Ovary (tissue), 9 donors: ENCODE measurements around the gene PTPRN2. TPM values are rescaled to one million over a fixed set of nuclear protein-coding genes. Genes with fewer than 3 reads are reported as not detected.

Experiments used
- DNase-seq, 5 donors: peaks; one replicate each; pipeline ENCODE4 v3.0.0-alpha.2; 2019 to 2020
- H3K27ac ChIP-seq, 2 donors: fragments of 200-600 bp; one replicate each; pipeline versions ENCODE4 v1.5.1 to v1.8.0; 2019 to 2022
- H3K27me3 ChIP-seq: fragments of 200-600 bp; one replicate; pipeline ENCODE4 v1.8.0; 2022
- H3K36me3 ChIP-seq: fragments of 200-600 bp; sonication (generic); one replicate; pipeline ENCODE4 v1.5.1; 2019
- H3K4me1 ChIP-seq: one replicate; pipeline ENCODE4 v1.8.1; 2013; ENCODE audit warnings: mild to moderate bottlenecking, moderate library complexity; ENCODE audit not compliant: insufficient read depth
- H3K4me3 ChIP-seq: fragments of 200-600 bp; sonication (generic); one replicate; pipeline ENCODE4 v1.5.1; 2017
- H3K9me3 ChIP-seq, 2 donors: fragments of 200-600 bp in 1 of 2; sonication (generic) in 1 of 2; one replicate each; pipeline versions ENCODE4 v1.5.1 to v1.8.1; 2013 to 2019; ENCODE audit warnings: mild to moderate bottlenecking in 1 of 2, moderate library complexity in 1 of 2
- CTCF ChIP-seq, 3 donors: fragments of 450-650 bp in 2 of 3; fragments of 200-600 bp in 1 of 3; IDR thresholded peaks; one replicate each; pipeline versions ENCODE4 v1.5.1 to v1.8.0; 2016 to 2022; ENCODE audit warnings: antibody characterized with exemption in 3 of 3, mild to moderate bottlenecking in 1 of 3
- EP300 ChIP-seq: sonication (generic); formaldehyde crosslinking; IDR thresholded peaks from one replicate; pipeline ENCODE4 v1.6.1; 2017; ENCODE audit warnings: antibody characterized with exemption
- POLR2A ChIP-seq: fragments of 450-650 bp; IDR thresholded peaks from one replicate; pipeline ENCODE4 v1.6.1; 2017; ENCODE audit warnings: antibody characterized with exemption, mild to moderate bottlenecking, moderate library complexity
- WGBS, 3 donors: extraction: QIAGEN DNeasy Blood & Tissue Kit in 1 of 3; methylation state at CpG; one replicate each; pipeline versions ENCODE4 v1.1.5 to v1.1.7; 2013 to 2017; 5-methylcytosine and 5-hydroxymethylcytosine counted together
- intact Hi-C, 4 donors: fragments of 100-400 bp; cut with DNase I; formaldehyde crosslinking; loops; one replicate each; pipeline versions ENCODE4 v1.11.0 to v1.15.1; 2022 to 2023
- polyA plus RNA-seq, 2 donors: library from polyadenylated mRNA; stranded (reverse); fragments of 200-250 nt in 1 of 2; fragments of 350-450 nt in 1 of 2; fragmentation: Illumina TruSeq in 1 of 2; extraction: RNeasy Lipid Tissue Mini Kit (QIAGEN cat#74804) in 1 of 2; gene quantifications; one replicate each; pipeline ENCODE4 v1.2.3, GENCODE V29; 2013 to 2014
- total RNA-seq, 7 donors: library from RNA; depleted of rRNA in 2 of 7; stranded (reverse); fragments of >200 nt in 2 of 7; fragmentation: NEBNext Ultra II Directional in 3 of 7; extraction: Animal tissue kit (Norgen Biotek cat#: 25700) in 3 of 7; gene quantifications; one replicate each; pipeline versions ENCODE4 v1.1.0 to v1.2.4, GENCODE V29; 2016 to 2023
- donor health status: DM: no; HTN: no; CAD: no; lungs with moderate emphysema.
- donor health status: DM: no; HTN: no; CAD: no.
- donor health status: Bipolar disorder and iron deficiency.
- donor health status: DM: yes; HTN: yes; CAD: no.
- donor health status: DM: no; HTN: no; CAD: no.
- donor health status: DM: yes; HTN: yes; CAD: no.

Gene PTPRN2
- total and polyA plus RNA-seq, 9 donors, result 3.5 to 11.1 (median 5.9) TPM

GRCh38 chr7:157685430-157686284 is 902.0 kb downstream of the PTPRN2 start:
- Histone ChIP-seq H3K4me3 (no peak overlapping the region), H3K36me3 (no peaks in the 10 kb centered on the region), H3K27me3 (peaks cover 2% of the 10 kb centered on the region), H3K4me1 (peaks cover 2% of the 10 kb centered on the region), H3K27ac (no peak overlapping the region), H3K9me3 (no peaks in the 10 kb centered on the region)
- TF ChIP-seq EP300, result no peak
- intact Hi-C loops, result no loop called here
- peak in 3 of 5 donors; percentile 8 to 24 (median 10) for DNase-seq
- 20 to 51% (median 38%) methylated on average over 54 to 77 of the region's 77 CpGs for WGBS, 3 donors

GRCh38 chr7:157684909-157685429 is 902.7 kb downstream of the PTPRN2 start:
- Histone ChIP-seq H3K9me3 (no peaks in the 10 kb centered on the region), H3K27me3 (peaks cover 2% of the 10 kb centered on the region), H3K27ac (no peak overlapping the region), H3K4me3 (no peak overlapping the region), H3K36me3 (no peaks in the 10 kb centered on the region), H3K4me1 (no peaks in the 10 kb centered on the region)
- TF ChIP-seq EP300 (no peak), POLR2A (no peak), CTCF (IDR thresholded peaks at IDR 0.05) (no peak)
- WGBS, 3 donors, result 2 to 8% (median 3%) methylated on average over 9 to 72 of the region's 72 CpGs
- intact Hi-C loops, result no loop called here
- peak in 1 of 5 donors; percentile 13 for DNase-seq

GRCh38 chr7:157684157-157684908 is 903.3 kb downstream of the PTPRN2 start:
- DNase-seq, result peak in 1 of 5 donors; percentile 20
- WGBS, 3 donors, result 0 to 1% (median 1%) methylated on average over 35 to 73 of the region's 74 CpGs
- H3K4me3 ChIP-seq, result no peak overlapping the region

GRCh38 chr7:157683747-157684156 is 903.9 kb downstream of the PTPRN2 start:
- Histone ChIP-seq H3K4me1 (no peaks in the 10 kb centered on the region), H3K36me3 (no peaks in the 10 kb centered on the region), H3K9me3 (no peaks in the 10 kb centered on the region), H3K27me3 (peaks cover 2% of the 10 kb centered on the region), H3K4me3 (no peak overlapping the region), H3K27ac (no peak overlapping the region)
- DNase-seq, result no peak
- intact Hi-C loops, result no loop called here
- TF ChIP-seq CTCF (IDR thresholded peaks at IDR 0.05) (no peak), POLR2A (no peak), EP300 (no peak)
- 30 to 43% (median 37%) methylated on average over 20 of the region's 20 CpGs for WGBS, 3 donors

More at GRCh38 chr7:157684157-157684908, 903.3 kb downstream of the PTPRN2 start:
- Histone ChIP-seq H3K27ac (no peak overlapping the region), H3K27me3 (peaks cover 2% of the 10 kb centered on the region), H3K9me3 (no peaks in the 10 kb centered on the region), H3K36me3 (no peaks in the 10 kb centered on the region), H3K4me1 (no peaks in the 10 kb centered on the region)
- TF ChIP-seq EP300, result no peak
- TF ChIP-seq CTCF (IDR thresholded peaks at IDR 0.05), result no peak
- TF ChIP-seq POLR2A, result no peak
- intact Hi-C loops, result no loop called here
